Activated gamma-delta T cell treated with anti-CD3 and anti-CD28 coated beads, Interleukin-2, amount 50 U/mL, for 16 hours (primary cell): ENCODE data around the gene JAK2.

ENCODE experiments used
- DNase-seq: peaks from one replicate; pipeline ENCODE4 v3.0.0-alpha.2; 2020; ENCODE audit warnings: low read depth

The JAK2 gene

DNA sequence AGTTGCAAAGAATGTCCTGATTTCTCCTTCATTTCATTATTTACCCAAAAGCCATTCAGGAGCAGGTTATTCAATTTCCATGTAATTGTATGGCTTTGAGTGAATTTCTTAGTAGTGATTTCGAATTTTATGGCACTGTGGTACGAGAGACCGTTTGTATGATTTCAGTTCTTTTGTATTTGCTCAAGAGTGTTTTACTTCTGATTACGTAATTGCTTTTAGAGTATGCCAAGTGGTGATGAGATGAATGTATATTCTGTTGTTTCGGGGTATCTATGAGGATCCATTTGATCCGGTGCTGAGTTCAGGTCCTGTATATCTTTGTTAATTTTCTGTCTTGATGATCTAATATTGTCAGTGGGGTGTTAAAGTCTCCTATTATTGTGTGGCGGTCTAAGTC is 159.1 kb downstream of the JAK2 start:
- no peak for DNase-seq

DNA sequence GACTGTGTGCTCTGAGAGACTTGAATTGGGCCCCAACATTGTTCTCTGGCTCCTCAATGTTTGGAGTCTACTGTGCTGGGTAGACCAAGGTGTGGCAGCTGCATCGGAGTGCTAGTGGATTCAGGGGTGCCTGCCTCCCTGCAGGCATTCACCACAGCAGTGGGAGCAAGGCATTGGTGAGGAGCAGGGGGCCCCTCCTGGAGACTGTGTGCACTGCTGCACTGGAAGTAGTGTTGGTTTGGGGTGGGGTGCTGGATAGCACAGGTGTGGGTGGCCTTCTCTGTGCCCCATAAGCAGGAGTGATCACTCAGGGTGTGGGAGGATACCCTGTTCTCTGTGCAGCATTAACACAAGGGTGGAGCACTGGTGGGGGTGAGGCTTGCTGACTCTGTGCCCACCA is 161.2 kb downstream of the JAK2 start:
- DNase-seq = no peak
